ENCODE results near the gene SLC5A6. TPM values are rescaled to one million over a fixed set of nuclear protein-coding genes. Genes with fewer than 3 reads are reported as not detected.

Gene SLC5A6
- polyA plus RNA-seq, 1 experiment: 33.7 TPM

DNA sequence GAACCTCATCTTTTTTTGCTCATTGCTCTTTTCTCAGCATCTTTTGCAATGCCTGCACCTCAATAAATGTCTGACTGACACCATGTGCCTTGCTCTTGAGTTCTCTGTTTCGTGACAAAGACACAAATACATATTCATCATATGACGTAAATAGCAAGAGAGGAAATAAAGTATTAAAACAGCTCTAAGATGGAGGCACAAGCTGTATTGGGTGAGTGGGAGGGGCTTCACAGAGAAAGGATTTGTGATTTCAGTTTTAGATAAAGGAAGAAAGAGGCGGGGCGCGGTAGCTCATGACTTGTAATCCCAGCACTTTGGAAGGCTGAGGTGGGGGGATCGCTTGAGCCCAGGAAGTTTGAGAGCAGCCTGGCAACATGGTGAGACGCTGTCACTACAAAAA, 8.0 kb upstream of the SLC5A6 start:
- Histone ChIP-seq H3K27me3 (ENCODE audit: control insufficient read depth, insufficient read depth, low read length) (no peaks in the 10 kb centered on the region), H3K4me3 (ENCODE audit: low read depth, low read length) (no peak overlapping the region), H3K36me3 (ENCODE audit: control insufficient read depth, insufficient read depth, low read length) (peaks cover 27% of the 10 kb centered on the region)
- DNase-seq (ENCODE audit: low read depth): no peak
- TF ChIP-seq, protein P1, sequence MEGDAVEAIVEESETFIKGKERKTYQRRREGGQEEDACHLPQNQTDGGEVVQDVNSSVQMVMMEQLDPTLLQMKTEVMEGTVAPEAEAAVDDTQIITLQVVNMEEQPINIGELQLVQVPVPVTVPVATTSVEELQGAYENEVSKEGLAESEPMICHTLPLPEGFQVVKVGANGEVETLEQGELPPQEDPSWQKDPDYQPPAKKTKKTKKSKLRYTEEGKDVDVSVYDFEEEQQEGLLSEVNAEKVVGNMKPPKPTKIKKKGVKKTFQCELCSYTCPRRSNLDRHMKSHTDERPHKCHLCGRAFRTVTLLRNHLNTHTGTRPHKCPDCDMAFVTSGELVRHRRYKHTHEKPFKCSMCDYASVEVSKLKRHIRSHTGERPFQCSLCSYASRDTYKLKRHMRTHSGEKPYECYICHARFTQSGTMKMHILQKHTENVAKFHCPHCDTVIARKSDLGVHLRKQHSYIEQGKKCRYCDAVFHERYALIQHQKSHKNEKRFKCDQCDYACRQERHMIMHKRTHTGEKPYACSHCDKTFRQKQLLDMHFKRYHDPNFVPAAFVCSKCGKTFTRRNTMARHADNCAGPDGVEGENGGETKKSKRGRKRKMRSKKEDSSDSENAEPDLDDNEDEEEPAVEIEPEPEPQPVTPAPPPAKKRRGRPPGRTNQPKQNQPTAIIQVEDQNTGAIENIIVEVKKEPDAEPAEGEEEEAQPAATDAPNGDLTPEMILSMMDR (IDR thresholded peaks at IDR 0.05; ENCODE audit: insufficient read depth, low read depth, low read length): no peak
- POLR2A ChIA-PET: no interaction called here
- CTCF ChIA-PET: interaction anchor here (0.7 to 1.3 kb wide), 3 partner anchors 11 to 83 kb away, joined by 3 to 4 read pairs (median 3); no protein-coding TSS in a partner anchor

DNA sequence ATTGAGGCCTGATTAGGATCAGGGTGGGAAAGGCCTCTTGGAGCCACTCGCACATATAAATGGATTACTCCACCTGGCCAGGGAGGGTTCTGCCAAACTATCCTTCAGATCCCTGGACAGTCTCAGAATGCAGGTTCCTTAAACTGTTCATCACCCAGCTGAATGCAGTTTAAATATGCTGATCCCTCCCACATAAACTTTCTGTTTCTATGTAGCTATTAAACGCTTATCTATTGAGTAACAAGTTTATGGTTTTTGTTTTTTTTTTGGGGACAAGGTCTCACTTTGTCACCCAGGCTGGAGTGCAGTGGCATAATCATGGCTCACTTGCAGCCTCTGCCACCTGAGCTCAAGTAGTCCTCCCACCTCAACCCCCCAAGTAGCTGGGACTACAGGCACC, 7.0 kb upstream of the SLC5A6 start:
- H3K4me3 ChIP-seq (ENCODE audit: low read depth, low read length): no peak overlapping the region
- H3K27me3 ChIP-seq (ENCODE audit: control insufficient read depth, insufficient read depth, low read length): no peaks in the 10 kb centered on the region
- H3K36me3 ChIP-seq (ENCODE audit: control insufficient read depth, insufficient read depth, low read length): peaks cover 21% of the 10 kb centered on the region
- DNase-seq (ENCODE audit: low read depth): no peak
- TF ChIP-seq, protein P1 (IDR thresholded peaks at IDR 0.05; ENCODE audit: insufficient read depth, low read depth, low read length): no peak
- ChIA-PET CTCF (interaction anchor here (1.2 to 1.3 kb wide), 2 partner anchors 12 to 61 kb away, joined by 3 to 4 read pairs; no protein-coding TSS in a partner anchor), POLR2A (no interaction called here)

DNA sequence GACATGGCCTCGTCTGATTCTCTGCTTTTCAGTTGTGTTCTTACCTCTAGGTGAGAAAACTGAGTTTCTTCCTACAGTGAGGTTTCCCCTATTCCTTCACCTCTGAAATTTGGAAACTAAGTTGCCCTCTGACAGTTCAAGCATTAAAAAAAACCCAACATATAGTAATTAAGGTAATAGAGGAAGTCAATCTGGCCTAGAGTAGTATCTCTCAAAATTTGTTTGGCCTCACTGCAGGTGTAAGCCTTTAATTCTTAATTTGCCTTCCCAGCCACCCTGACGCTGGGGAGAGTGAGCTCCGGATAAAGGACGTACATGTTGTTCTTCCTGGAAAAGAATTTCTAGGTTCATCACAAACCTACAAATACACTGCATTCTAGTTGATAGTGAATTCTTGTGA, 6.5 kb upstream of the SLC5A6 start:
- ChIA-PET POLR2A (no interaction called here), CTCF (interaction anchor here (1.0 kb wide), 1 partner anchor 61 kb away, joined by 3 read pairs; no protein-coding TSS in a partner anchor)
- Histone ChIP-seq H3K4me3 (ENCODE audit: low read depth, low read length) (no peak overlapping the region), H3K27me3 (ENCODE audit: control insufficient read depth, insufficient read depth, low read length) (no peaks in the 10 kb centered on the region), H3K36me3 (ENCODE audit: control insufficient read depth, insufficient read depth, low read length) (peaks cover 16% of the 10 kb centered on the region)
- TF ChIP-seq, protein P1 (IDR thresholded peaks at IDR 0.05; ENCODE audit: insufficient read depth, low read depth, low read length): no peak
- DNase-seq (ENCODE audit: low read depth): no peak

DNA sequence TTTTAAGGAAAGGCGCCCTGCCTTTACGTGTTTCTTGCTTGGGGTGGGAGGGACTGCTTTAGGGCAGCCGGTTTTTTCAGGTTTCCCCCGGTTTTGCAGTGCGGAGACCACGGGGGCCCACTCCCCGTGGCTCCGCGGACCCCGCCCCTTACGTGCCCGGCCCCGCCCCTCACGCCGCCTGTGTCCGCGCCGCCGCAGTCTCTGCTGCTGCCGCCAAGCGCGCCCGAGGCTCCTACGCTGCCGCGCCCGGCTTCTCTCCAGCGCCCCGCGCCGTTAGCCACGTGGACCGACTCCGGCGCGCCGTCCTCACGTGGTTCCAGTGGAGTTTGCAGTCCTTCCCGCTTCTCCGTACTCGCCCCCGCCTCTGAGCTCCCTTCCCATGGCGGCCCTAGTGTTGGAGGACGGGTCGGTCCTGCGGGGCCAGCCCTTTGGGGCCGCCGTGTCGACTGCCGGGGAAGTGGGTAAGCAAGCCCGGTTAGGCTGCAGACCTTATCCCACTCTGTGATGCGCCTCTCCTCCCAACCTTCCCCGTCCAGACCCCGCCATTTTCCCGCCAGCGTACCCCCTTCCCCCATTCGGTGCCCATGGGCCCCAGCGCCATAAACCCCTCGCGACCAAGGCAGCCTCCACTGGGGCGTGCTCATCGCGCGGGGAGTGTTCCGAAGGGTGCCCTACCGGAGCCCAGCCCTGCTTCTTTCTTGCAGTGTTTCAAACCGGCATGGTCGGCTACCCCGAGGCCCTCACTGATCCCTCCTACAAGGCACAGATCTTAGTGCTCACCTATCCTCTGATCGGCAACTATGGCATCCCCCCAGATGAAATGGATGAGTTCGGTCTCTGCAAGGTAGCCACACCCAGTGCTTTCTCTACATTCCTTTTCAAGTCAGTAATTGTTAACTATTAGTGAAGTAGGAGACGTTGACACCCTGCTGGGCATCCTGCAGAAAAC, 5.4 kb upstream of the SLC5A6 start, which contains the start of gene CAD:
Gene CAD (plus strand): TSS at position 197 of the 949 bp plus-strand sequence. CDS start 183 bp downstream, at position 380.
- H3K27me3 ChIP-seq (ENCODE audit: control insufficient read depth, insufficient read depth, low read length): no peaks in the 10 kb centered on the region
- DNase-seq (ENCODE audit: low read depth): no peak
- peaks cover 8% of the 10 kb centered on the region for H3K36me3 ChIP-seq (ENCODE audit: control insufficient read depth, insufficient read depth, low read length)
- POLR2A ChIA-PET: no interaction called here
- CTCF ChIA-PET: interaction anchor here (1.0 to 1.4 kb wide), 4 partner anchors 10 to 62 kb away, joined by 3 read pairs; no protein-coding TSS in a partner anchor
- TF ChIP-seq, protein P1 (IDR thresholded peaks at IDR 0.05; ENCODE audit: insufficient read depth, low read depth, low read length): no peak
- H3K4me3 ChIP-seq (ENCODE audit: low read depth, low read length): peak within 1 kb of the TSS; percentile 71

Data from BJ (cell line).